ENCODE results near the gene MFSD2A.

DNA sequence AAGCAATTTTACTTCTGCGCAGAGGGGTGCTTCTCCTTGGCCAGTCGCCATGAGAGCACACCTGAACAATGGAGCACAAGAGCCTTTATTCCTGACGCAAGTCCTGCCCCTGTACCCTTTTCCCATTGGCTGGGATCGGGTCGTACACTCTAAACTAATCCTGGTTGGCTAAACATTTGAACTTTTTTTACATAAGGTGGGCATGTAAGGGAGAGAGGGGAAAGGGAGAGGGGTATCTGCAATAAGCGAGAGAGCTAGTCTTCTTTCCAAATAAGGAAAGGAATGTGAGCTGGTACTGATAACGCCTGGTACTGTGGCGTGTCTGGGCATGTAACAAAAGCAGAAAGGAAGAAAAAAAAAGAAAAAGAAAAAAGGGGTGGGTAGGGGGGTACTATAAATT is 21.8 kb downstream of the MFSD2A start:
- TF ChIP-seq EED (IDR thresholded peaks at IDR 0.05; ENCODE audit: low read depth) (no peak), PML (IDR thresholded peaks at IDR 0.05; ENCODE audit: low read length) (no peak), CTCF (IDR thresholded peaks at IDR 0.05 in 2 of 3, conservative IDR thresholded peaks at IDR 0.05 in 1 of 3; ENCODE audit: control insufficient read depth in 2 of 3, extremely low read depth in 1 of 3, insufficient read depth in 1 of 3, low read depth in 3 of 3, low read length in 3 of 3) (no peak), RFX5 (IDR thresholded peaks at IDR 0.05; ENCODE audit: low read depth, low read length) (no peak), EZH2 (IDR thresholded peaks at IDR 0.05; ENCODE audit: borderline replicate concordance, control insufficient read depth, low read depth, low read length) (no peak), HDGF (IDR thresholded peaks at IDR 0.05) (no peak)

All from GM12878 (cell line).